ENCODE data around the gene CACNA2D3.

Gene CACNA2D3

GRCh38 chr3:54374214-54374852 is 252.0 kb downstream of the CACNA2D3 start:
- DNase-seq (ENCODE audit: low spot score): no peak

GRCh38 chr3:54376142-54376807 is 253.9 kb downstream of the CACNA2D3 start:
- DNase-seq (ENCODE audit: low spot score): no peak

DNA sequence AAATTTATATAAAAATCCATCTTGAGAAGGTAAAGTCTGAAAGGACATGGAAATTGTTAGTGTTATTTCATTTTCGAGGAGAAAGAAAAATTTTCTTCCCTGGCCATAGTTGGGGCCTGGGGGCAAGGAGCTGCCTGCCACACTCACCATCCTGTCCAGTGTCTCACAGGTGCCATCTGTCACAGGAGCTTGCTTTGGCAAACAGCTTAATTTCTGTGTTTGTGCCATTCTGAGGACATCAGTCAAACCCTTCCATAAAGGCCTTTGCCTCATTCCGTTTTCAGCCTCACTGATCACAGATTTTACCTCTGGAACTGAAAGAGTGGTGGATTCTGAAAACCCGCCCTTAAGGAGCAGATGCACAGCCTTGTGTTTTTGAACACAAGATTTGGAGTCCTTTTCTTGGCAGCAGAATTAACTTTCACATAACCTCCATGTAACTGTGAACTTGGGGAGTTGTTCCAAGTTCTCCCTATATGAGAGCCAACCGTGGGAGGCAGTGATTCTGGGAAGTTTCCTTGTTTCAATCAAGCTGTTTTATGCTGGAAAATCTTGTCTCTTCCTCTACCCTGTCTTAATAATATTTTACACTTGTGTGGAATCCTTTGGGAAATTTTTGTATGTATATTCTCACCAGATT is 254.7 kb downstream of the CACNA2D3 start:
- DNase-seq (ENCODE audit: low spot score): no peak

- no peak for DNase-seq (ENCODE audit: low spot score)
Measured at GRCh38 chr3:54378184-54378583, 255.8 kb downstream of the CACNA2D3 start.

DNA sequence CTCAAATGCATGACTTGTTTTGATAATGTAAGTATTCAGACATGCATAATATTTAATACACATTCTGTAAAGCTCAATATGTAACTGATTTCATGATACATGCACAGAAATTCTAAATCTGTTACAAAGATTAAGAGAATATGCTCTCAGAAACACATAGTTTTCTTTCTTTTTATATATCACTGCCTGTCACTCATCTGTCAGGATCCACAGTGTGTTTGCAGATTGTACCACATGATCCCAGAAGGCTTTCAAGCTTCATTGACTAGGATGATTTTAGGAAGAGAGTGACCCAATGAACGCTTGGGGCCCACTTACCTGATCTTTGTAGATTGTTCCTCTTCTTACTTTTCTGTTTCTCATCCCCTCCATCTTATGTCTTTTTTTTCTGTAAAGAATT is 261.9 kb downstream of the CACNA2D3 start:
- DNase-seq (ENCODE audit: low spot score): no peak

DNA sequence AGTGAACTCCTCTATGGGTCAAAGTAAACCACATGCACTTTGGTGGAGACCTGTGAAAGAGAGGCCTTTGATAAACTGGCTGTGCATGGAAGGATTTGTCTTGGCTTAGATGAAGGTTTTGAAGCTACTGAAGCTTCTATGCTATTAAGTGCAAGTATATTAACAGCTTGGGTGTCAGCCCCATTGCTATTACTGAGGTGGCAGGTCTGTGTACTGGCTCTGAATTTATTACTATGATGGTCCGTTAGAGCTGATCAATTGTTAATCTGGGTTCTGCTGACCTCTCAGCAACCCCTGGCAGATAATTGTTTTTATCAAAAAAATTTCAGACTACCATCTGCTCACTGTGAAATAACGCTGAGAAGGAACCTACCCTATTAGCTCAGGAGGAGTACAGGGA is 268.2 kb downstream of the CACNA2D3 start:
- no peak for DNase-seq (ENCODE audit: low spot score)

- DNase-seq (ENCODE audit: low spot score): no peak
Measured at GRCh38 chr3:54393150-54393549, 270.8 kb downstream of the CACNA2D3 start.

- DNase-seq (ENCODE audit: low spot score): no peak
Measured at GRCh38 chr3:54408328-54408727, 286.0 kb downstream of the CACNA2D3 start.

- no peak for DNase-seq (ENCODE audit: low spot score)
Measured at GRCh38 chr3:54421943-54422342, 299.6 kb downstream of the CACNA2D3 start.

GRCh38 chr3:54424292-54424691 is 301.9 kb downstream of the CACNA2D3 start:
- no peak for DNase-seq (ENCODE audit: low spot score)

DNA sequence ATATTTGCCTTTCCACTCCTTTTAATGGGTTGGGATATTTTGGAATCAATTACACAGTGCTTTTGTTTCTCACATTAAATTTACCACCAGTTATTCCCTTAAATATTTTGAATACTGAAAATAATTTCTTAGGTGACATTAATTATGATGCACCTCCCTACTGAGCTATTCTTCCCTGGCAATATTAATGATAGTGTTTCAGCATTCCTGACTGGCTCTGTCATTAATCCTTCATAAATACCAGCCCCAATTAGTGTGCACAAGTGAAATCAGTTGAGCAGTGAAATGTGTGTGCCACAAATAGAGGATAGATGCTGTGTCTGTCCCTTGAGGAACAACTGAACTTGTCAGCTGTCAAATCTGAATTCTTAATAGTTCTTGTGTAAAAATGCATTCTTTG is 304.0 kb downstream of the CACNA2D3 start:
- no peak for DNase-seq (ENCODE audit: low spot score)

- no peak for DNase-seq (ENCODE audit: low spot score)
Measured at GRCh38 chr3:54427501-54427900, 305.1 kb downstream of the CACNA2D3 start.

GRCh38 chr3:54427941-54428871 is 305.9 kb downstream of the CACNA2D3 start:
- DNase-seq (ENCODE audit: low spot score): peak; percentile 33

GRCh38 chr3:54432975-54433374 is 310.6 kb downstream of the CACNA2D3 start:
- DNase-seq (ENCODE audit: low spot score): no peak

- no peak for DNase-seq (ENCODE audit: low spot score)
Measured at GRCh38 chr3:54433846-54434245, 311.5 kb downstream of the CACNA2D3 start.

DNA sequence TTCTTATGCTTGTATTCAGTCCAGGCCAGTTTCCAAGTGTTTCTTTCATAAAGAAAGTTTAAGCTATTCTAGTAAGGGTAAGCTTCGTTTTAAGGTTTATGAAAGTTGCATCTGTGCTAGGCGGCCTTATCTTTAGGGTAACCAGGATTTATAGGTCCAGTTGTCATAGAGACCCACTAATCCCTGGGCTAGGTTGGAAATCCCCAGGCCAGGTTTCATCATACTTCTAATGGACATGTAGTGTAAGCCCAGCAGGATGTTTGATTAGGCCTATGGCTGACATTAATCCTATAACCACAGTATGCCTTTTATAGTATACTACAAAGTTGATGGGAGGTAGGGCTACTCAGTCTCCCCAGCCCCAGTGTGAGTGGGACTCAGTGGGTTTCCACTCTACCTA is 312.4 kb downstream of the CACNA2D3 start:
- DNase-seq (ENCODE audit: low spot score): no peak

DNA sequence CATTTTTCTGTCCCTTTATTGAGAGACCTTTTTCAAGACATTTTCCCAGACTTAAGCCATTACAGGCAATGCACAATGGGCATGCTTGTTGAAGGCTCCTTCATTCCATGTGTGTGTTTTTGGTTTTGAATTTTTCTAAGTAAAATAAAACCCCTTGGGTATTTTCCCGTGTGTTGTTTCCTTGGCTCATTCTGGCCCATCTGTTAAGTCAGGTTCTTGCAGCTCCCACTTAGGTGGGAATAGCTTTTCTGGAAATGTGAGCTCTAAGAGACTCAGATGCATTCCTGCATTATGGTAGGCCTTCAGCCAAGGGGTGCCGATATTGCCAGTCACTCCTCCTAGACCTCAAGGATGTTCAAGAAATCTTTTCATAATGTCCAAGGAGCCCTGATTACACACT is 314.9 kb downstream of the CACNA2D3 start:
- no peak for DNase-seq (ENCODE audit: low spot score)

DNA sequence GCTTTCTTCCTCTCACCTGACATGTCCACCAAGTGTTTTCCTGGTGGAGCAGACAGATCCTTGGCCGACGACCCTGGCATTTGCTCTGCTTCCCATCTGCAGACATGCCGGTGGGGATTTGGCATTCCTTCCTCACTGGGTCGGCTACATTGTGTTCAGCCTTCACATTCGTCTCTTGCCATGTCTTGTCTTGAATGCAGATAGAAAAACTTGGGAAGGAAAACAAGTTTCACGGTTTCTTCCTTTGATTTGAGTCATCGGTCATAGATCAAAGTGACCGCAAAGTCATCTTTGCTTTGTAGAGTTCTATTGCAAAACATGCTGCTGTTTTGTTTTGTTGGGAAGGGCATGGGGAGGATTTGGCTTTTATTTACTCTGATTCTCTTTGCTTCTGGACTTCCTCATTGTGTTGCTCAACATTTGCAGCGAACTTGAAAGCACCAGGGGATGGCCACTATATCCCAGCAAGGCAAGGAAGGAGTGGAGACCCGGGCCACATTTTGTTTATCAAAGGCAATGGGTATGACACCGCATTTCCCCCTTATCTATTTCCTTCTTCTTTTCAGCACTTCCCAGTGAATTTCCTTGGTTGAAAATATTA is 321.3 kb downstream of the CACNA2D3 start:
- DNase-seq (ENCODE audit: low spot score): no peak

- DNase-seq (ENCODE audit: low spot score): no peak
Measured at GRCh38 chr3:54445630-54446029, 323.3 kb downstream of the CACNA2D3 start.

DNA sequence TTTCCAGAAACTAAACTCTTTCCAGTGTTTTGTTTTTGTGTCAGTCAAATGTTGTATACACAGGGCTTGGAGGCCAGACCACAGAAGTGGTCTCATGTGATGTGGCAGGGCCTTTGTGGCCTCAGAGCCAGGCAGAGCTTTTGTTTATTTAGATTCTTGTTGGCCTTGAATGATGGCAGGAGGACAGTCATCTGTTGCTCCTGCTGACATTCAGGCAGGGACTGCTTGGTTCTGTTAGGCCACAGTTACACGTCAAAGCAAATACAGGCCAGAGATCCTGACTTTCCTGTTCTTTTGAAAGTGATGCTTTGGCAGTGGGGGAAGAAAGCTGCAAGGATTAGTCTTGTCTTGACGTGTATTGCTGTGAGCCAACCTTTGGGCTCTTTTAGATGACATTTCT is 325.1 kb downstream of the CACNA2D3 start:
- no peak for DNase-seq (ENCODE audit: low spot score)

DNA sequence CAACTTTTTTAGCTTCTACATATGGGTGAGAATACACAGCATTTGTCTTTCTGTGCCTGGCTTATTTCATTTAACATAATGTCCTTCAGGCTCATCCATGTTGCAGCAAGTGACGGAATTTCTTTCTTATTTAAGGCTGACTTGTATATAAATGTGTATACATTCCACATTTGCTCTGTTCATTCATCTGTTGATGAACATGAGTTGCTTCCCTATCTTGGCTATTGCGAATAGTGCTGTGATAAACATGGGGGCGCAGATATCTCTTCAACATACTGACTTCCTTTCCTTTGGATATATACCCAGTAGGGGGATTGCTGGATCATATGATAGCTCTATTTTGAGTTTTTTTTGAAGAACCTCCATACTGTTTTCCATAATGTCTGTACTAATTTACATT is 332.5 kb downstream of the CACNA2D3 start:
- no peak for DNase-seq (ENCODE audit: low spot score)

GRCh38 chr3:54458357-54458756 is 336.0 kb downstream of the CACNA2D3 start:
- DNase-seq (ENCODE audit: low spot score): no peak
